Upper lobe of left lung (tissue), 6 donors: ENCODE results near the gene CRHR2. TPM values are rescaled to one million over a fixed set of nuclear protein-coding genes. Genes with fewer than 3 reads are reported as not detected.

Experiments used
- ATAC-seq, 2 donors: fragments of 200-7000 bp; cut with Tn5 transposase; one replicate each; pipeline ENCODE4 v1.9.1; 2022; ENCODE audit warnings: mild to moderate bottlenecking in 2 of 2, moderate library complexity in 2 of 2; ENCODE audit not compliant: low FRiP score in 2 of 2
- DNase-seq, 2 donors: peaks; one replicate each; pipeline ENCODE4 v3.0.0-alpha.2; 2019 to 2020
- H3K27ac ChIP-seq, 4 donors: fragments of 200-600 bp; sonication (generic); one replicate each; pipeline ENCODE4 v1.5.1; 2016 to 2019
- H3K27me3 ChIP-seq, 4 donors: fragments of 200-600 bp; sonication (generic); one replicate each; pipeline ENCODE4 v1.5.1; 2017 to 2019
- H3K36me3 ChIP-seq, 4 donors: fragments of 200-600 bp; sonication (generic); one replicate each; pipeline ENCODE4 v1.5.1; 2016 to 2019
- H3K4me1 ChIP-seq, 4 donors: fragments of 200-600 bp; sonication (generic); one replicate each; pipeline ENCODE4 v1.5.1; 2018 to 2019
- H3K4me3 ChIP-seq, 4 donors: fragments of 200-600 bp; sonication (generic); one replicate each; pipeline ENCODE4 v1.5.1; 2017 to 2019; ENCODE audit warnings: mild to moderate bottlenecking in 2 of 4, moderate library complexity in 1 of 4
- H3K9me3 ChIP-seq, 4 donors: fragments of 200-600 bp; sonication (generic); one replicate each; pipeline ENCODE4 v1.5.1; 2018 to 2019
- CTCF ChIP-seq, 6 experiments: fragments of 450-650 bp in 4 of 6; fragments of 200-600 bp in 2 of 6; sonication (generic) in 2 of 6; IDR thresholded peaks; one replicate each; pipeline ENCODE4 v1.5.1; 2016 to 2019; ENCODE audit warnings: antibody characterized with exemption in 6 of 6
- EP300 ChIP-seq, 4 donors: sonication (generic); formaldehyde crosslinking; IDR thresholded peaks; one replicate each; pipeline ENCODE4 v1.5.1; 2017; ENCODE audit warnings: antibody characterized with exemption in 4 of 4, control low read depth in 2 of 4
- POLR2A ChIP-seq, 4 donors: fragments of 450-650 bp; IDR thresholded peaks; one replicate each; pipeline ENCODE4 v1.5.1; 2016 to 2017; ENCODE audit warnings: antibody characterized with exemption in 4 of 4, mild to moderate bottlenecking in 2 of 4
- POLR2AphosphoS5 ChIP-seq, 2 donors: sonication (generic); formaldehyde crosslinking; IDR thresholded peaks; one replicate each; pipeline ENCODE4 v1.5.1; 2017; ENCODE audit warnings: antibody characterized with exemption in 2 of 2
- WGBS, 2 donors: methylation state at CpG; one replicate each; pipeline ENCODE4 v1.1.5; 2017 to 2018; 5-methylcytosine and 5-hydroxymethylcytosine counted together
- total RNA-seq, 6 donors: library from RNA; depleted of rRNA in 4 of 6; stranded (reverse); fragments of >200 nt in 4 of 6; gene quantifications; one replicate each; pipeline versions ENCODE4 v1.1.0 to v1.2.1, GENCODE V29; 2016 to 2021
- donor health status: DM: no; HTN: no; CAD: no; lungs with moderate emphysema.
- donor health status: DM: no; HTN: yes; CAD: no; lungs with severe emphysema.

Gene CRHR2
- total RNA-seq, 6 donors from 2014 or later = 0.10 to 1.0 (median 0.44) TPM; not detected in 2

- ATAC-seq (no peak), DNase-seq (no peak)
- Histone ChIP-seq H3K4me1 (no peaks in the 10 kb centered on the region), H3K27ac (no peak overlapping the region), H3K36me3 (no peaks in the 10 kb centered on the region), H3K4me3 (no peak overlapping the region), H3K27me3 (no peaks in the 10 kb centered on the region), H3K9me3 (no peaks in the 10 kb centered on the region)
- no peak for TF ChIP-seq POLR2AphosphoS5 (IDR thresholded peaks at IDR 0.05)
- TF ChIP-seq POLR2A (IDR thresholded peaks at IDR 0.05) = no peak
- no peak for TF ChIP-seq CTCF (IDR thresholded peaks at IDR 0.05)
- no peak for TF ChIP-seq EP300 (IDR thresholded peaks at IDR 0.05)
- 74 to 82% methylated on average over 16 to 21 of the region's 21 CpGs for WGBS, 2 donors
Observed at GRCh38 chr7:30656006-30656957, 26.0 kb downstream of the CRHR2 start.

GRCh38 chr7:30655096-30655970 lies 26.9 kb downstream of the CRHR2 start:
- WGBS, 2 donors = 92 to 93% methylated on average over 16 to 22 of the region's 22 CpGs
- Histone ChIP-seq H3K4me1 (no peaks in the 10 kb centered on the region), H3K4me3 (no peak overlapping the region), H3K9me3 (no peaks in the 10 kb centered on the region), H3K36me3 (no peaks in the 10 kb centered on the region), H3K27me3 (no peaks in the 10 kb centered on the region), H3K27ac (no peak overlapping the region)
- DNase-seq = no peak
- no peak for TF ChIP-seq EP300 (IDR thresholded peaks at IDR 0.05)
- no peak for TF ChIP-seq POLR2AphosphoS5 (IDR thresholded peaks at IDR 0.05)
- TF ChIP-seq POLR2A (IDR thresholded peaks at IDR 0.05) = no peak
- no peak for TF ChIP-seq CTCF (IDR thresholded peaks at IDR 0.05)
- no peak for ATAC-seq

- DNase-seq (no peak), ATAC-seq (no peak)
- Histone ChIP-seq H3K4me3 (no peak overlapping the region), H3K27ac (no peak overlapping the region), H3K27me3 (no peaks in the 10 kb centered on the region), H3K9me3 (no peaks in the 10 kb centered on the region), H3K4me1 (no peaks in the 10 kb centered on the region), H3K36me3 (no peaks in the 10 kb centered on the region)
- WGBS, 2 donors = 91 to 94% methylated on average over 14 of the region's 15 CpGs
- no peak for TF ChIP-seq POLR2A (IDR thresholded peaks at IDR 0.05)
- no peak for TF ChIP-seq CTCF (IDR thresholded peaks at IDR 0.05)
- no peak for TF ChIP-seq EP300 (IDR thresholded peaks at IDR 0.05)
- TF ChIP-seq POLR2AphosphoS5 (IDR thresholded peaks at IDR 0.05) = no peak
Observed at GRCh38 chr7:30654296-30655090, 27.8 kb downstream of the CRHR2 start.

GRCh38 chr7:30652698-30653641 lies 29.3 kb downstream of the CRHR2 start:
- Histone ChIP-seq H3K4me3 (no peak overlapping the region), H3K27me3 (no peaks in the 10 kb centered on the region), H3K9me3 (no peaks in the 10 kb centered on the region), H3K36me3 (no peaks in the 10 kb centered on the region), H3K27ac (no peak overlapping the region), H3K4me1 (no peaks in the 10 kb centered on the region)
- TF ChIP-seq CTCF (IDR thresholded peaks at IDR 0.05) = no peak
- no peak for TF ChIP-seq EP300 (IDR thresholded peaks at IDR 0.05)
- no peak for TF ChIP-seq POLR2A (IDR thresholded peaks at IDR 0.05)
- TF ChIP-seq POLR2AphosphoS5 (IDR thresholded peaks at IDR 0.05) = no peak
- peak in 1 of 2 donors; percentile 69 for DNase-seq
- no peak for ATAC-seq
- WGBS, 2 donors = 88% methylated on average over 19 of the region's 19 CpGs
